Osteocyte (in vitro differentiated cells): ENCODE data around the gene EIF4A3. TPM values are rescaled to one million over a fixed set of nuclear protein-coding genes. Genes with fewer than 3 reads are reported as not detected.

Source experiments
- DNase-seq: peaks from one replicate; pipeline ENCODE4 v3.0.0; 2021; ENCODE audit warnings: mixed read lengths; ENCODE audit not compliant: unreplicated experiment; ENCODE audit errors: extremely low spot score
- H3K27ac Mint-ChIP-seq: one replicate; pipeline ENCODE4 v1.8.0; 2021; ENCODE audit warnings: mild to moderate bottlenecking, mixed read lengths; ENCODE audit not compliant: unreplicated experiment
- H3K27me3 Mint-ChIP-seq: one replicate; pipeline ENCODE4 v1.8.0; 2021; ENCODE audit warnings: mixed read lengths; ENCODE audit not compliant: unreplicated experiment
- H3K36me3 Mint-ChIP-seq: one replicate; pipeline ENCODE4 v1.8.0; 2021; ENCODE audit warnings: mixed read lengths; ENCODE audit not compliant: unreplicated experiment
- H3K4me1 Mint-ChIP-seq: one replicate; pipeline ENCODE4 v1.8.0; 2021; ENCODE audit warnings: mixed read lengths; ENCODE audit not compliant: unreplicated experiment
- H3K4me3 Mint-ChIP-seq: one replicate; pipeline ENCODE4 v1.8.0; 2021; ENCODE audit warnings: mild to moderate bottlenecking, moderate library complexity, mixed read lengths; ENCODE audit not compliant: unreplicated experiment
- H3K9me3 Mint-ChIP-seq: one replicate; pipeline ENCODE4 v1.8.0; 2021; ENCODE audit warnings: mixed read lengths; ENCODE audit not compliant: unreplicated experiment
- CTCF ChIP-seq: fragments of 200-600 bp; sonication (generic); IDR thresholded peaks from 2 replicates; pipeline ENCODE4 v1.5.0; 2021; ENCODE audit warnings: antibody characterized with exemption, mild to moderate bottlenecking, moderate library complexity
- total RNA-seq: library from RNA; stranded (reverse); gene quantifications from 2 replicates; pipeline ENCODE4 v1.2.1, GENCODE V29; 2021

Gene EIF4A3
- total RNA-seq, 1 donor from 2014 or later = 85.7 TPM

GRCh38 chr17:80187090-80187489 lies 40.2 kb upstream of the EIF4A3 start:
- H3K4me1 Mint-ChIP-seq = peaks cover 7% of the 10 kb centered on the region
- TF ChIP-seq CTCF = no peak
- H3K9me3 Mint-ChIP-seq = no peaks in the 10 kb centered on the region
- H3K36me3 Mint-ChIP-seq = no peaks in the 10 kb centered on the region
- no peak overlapping the region for H3K4me3 Mint-ChIP-seq
- H3K27me3 Mint-ChIP-seq = peaks cover 4% of the 10 kb centered on the region
- H3K27ac Mint-ChIP-seq = no peak overlapping the region
- no peak for DNase-seq

GRCh38 chr17:80185968-80186367 lies 39.0 kb upstream of the EIF4A3 start:
- no peak for DNase-seq
- no peak overlapping the region for H3K4me3 Mint-ChIP-seq
- H3K4me1 Mint-ChIP-seq = no peaks in the 10 kb centered on the region
- no peak for TF ChIP-seq CTCF
- no peaks in the 10 kb centered on the region for H3K36me3 Mint-ChIP-seq
- no peak overlapping the region for H3K27ac Mint-ChIP-seq
- H3K9me3 Mint-ChIP-seq = no peaks in the 10 kb centered on the region
- peaks cover 8% of the 10 kb centered on the region for H3K27me3 Mint-ChIP-seq

- TF ChIP-seq CTCF = no peak
- Mint-ChIP-seq H3K36me3 (no peaks in the 10 kb centered on the region), H3K27me3 (peaks cover 18% of the 10 kb centered on the region), H3K27ac (no peak overlapping the region), H3K4me3 (no peak overlapping the region), H3K9me3 (no peaks in the 10 kb centered on the region), H3K4me1 (no peaks in the 10 kb centered on the region)
- DNase-seq = no peak
Observed at GRCh38 chr17:80184423-80184714, 37.4 kb upstream of the EIF4A3 start.

GRCh38 chr17:80183581-80184422 lies 36.9 kb upstream of the EIF4A3 start:
- Mint-ChIP-seq H3K4me3 (no peak overlapping the region), H3K27ac (no peak overlapping the region), H3K27me3 (peaks cover 22% of the 10 kb centered on the region), H3K9me3 (no peaks in the 10 kb centered on the region), H3K4me1 (no peaks in the 10 kb centered on the region), H3K36me3 (no peaks in the 10 kb centered on the region)
- TF ChIP-seq CTCF = no peak
- DNase-seq = no peak

- TF ChIP-seq CTCF = no peak
- DNase-seq = no peak
- Mint-ChIP-seq H3K27me3 (peaks cover 22% of the 10 kb centered on the region), H3K36me3 (no peaks in the 10 kb centered on the region), H3K27ac (no peak overlapping the region), H3K9me3 (no peaks in the 10 kb centered on the region), H3K4me1 (no peaks in the 10 kb centered on the region), H3K4me3 (no peak overlapping the region)
Observed at GRCh38 chr17:80182845-80183223, 35.9 kb upstream of the EIF4A3 start.
